SH-SY5Y (cell line): ENCODE results near the gene CHRNB1.

ENCODE experiments used
- GATA2 ChIP-seq: IDR thresholded peaks from 2 replicates; pipeline ENCODE4 v1.6.1; 2011; ENCODE audit warnings: mild to moderate bottlenecking, low read depth, low read length
- GATA3 ChIP-seq: IDR thresholded peaks from 2 replicates; pipeline ENCODE4 v1.6.1; 2011; ENCODE audit warnings: low read depth, mild to moderate bottlenecking, low read length, moderate library complexity

- TF ChIP-seq GATA3: no peak
- no peak for TF ChIP-seq GATA2
Observed at GRCh38 chr17:7403727-7403976, 41.2 kb upstream of the CHRNB1 start.
